H9 (cell line): Measurements from ENCODE around the gene TMX1. TPM values are rescaled to one million over a fixed set of nuclear protein-coding genes. Genes with fewer than 3 reads are reported as not detected.

Source experiments
- DNase-seq: peaks from one replicate; pipeline ENCODE4 v3.0.0-alpha.2; 2017
- H2AFZ ChIP-seq: one replicate; pipeline ENCODE4 v1.6.1; 2013; ENCODE audit warnings: mild to moderate bottlenecking, low read length, control low read depth, moderate library complexity
- H2AK5ac ChIP-seq: 2 replicates; pipeline ENCODE4 v1.6.1; 2013; ENCODE audit warnings: low read length, control low read depth, mixed read lengths; ENCODE audit not compliant: insufficient read length
- H2BK120ac ChIP-seq: one replicate; pipeline ENCODE4 v1.6.1; 2013; ENCODE audit warnings: low read depth, mild to moderate bottlenecking, low read length, control low read depth, inconsistent platforms; ENCODE audit not compliant: poor library complexity, severe bottlenecking
- H2BK12ac ChIP-seq: 2 replicates; pipeline ENCODE4 v1.6.1; 2013; ENCODE audit warnings: low read length, control low read depth, mixed read lengths, low read depth; ENCODE audit not compliant: insufficient read length
- H2BK15ac ChIP-seq: 2 replicates; pipeline ENCODE4 v1.6.1; 2013; ENCODE audit warnings: low read depth, low read length, control low read depth
- H2BK20ac ChIP-seq: one replicate; pipeline ENCODE4 v1.6.1; 2013; ENCODE audit warnings: low read depth, mild to moderate bottlenecking, low read length, control low read depth, inconsistent platforms; ENCODE audit not compliant: poor library complexity, severe bottlenecking
- H2BK5ac ChIP-seq: 2 replicates; pipeline ENCODE4 v1.6.1; 2013; ENCODE audit warnings: low read length, control low read depth, mixed read lengths; ENCODE audit not compliant: insufficient read length
- H3K14ac ChIP-seq: 2 replicates; pipeline ENCODE4 v1.6.1; 2013; ENCODE audit warnings: low read length, control low read depth; ENCODE audit not compliant: insufficient read depth
- H3K18ac ChIP-seq: 2 replicates; pipeline ENCODE4 v1.6.1; 2013; ENCODE audit warnings: low read depth, mild to moderate bottlenecking, mixed read lengths, low read length, control low read depth; ENCODE audit not compliant: insufficient read length
- H3K23ac ChIP-seq: 2 replicates; pipeline ENCODE4 v1.6.1; 2013; ENCODE audit warnings: low read length, control low read depth, mixed read lengths, low read depth; ENCODE audit not compliant: insufficient read length
- H3K23me2 ChIP-seq: 2 replicates; pipeline ENCODE4 v1.6.1; 2013; ENCODE audit warnings: low read depth, mild to moderate bottlenecking, mixed read lengths, low read length, control low read depth; ENCODE audit not compliant: insufficient read length, poor library complexity, severe bottlenecking
- H3K27ac ChIP-seq: 2 replicates; pipeline ENCODE4 v1.5.1; 2013; ENCODE audit warnings: low read length, control low read depth, mixed read lengths, low read depth; ENCODE audit not compliant: insufficient read length
- H3K27me3 ChIP-seq: 2 replicates; pipeline ENCODE4 v1.6.1; 2013; ENCODE audit warnings: low read length, control low read depth, inconsistent platforms; ENCODE audit not compliant: insufficient read depth
- H3K4ac ChIP-seq: 2 replicates; pipeline ENCODE4 v1.6.1; 2013; ENCODE audit warnings: low read depth, mild to moderate bottlenecking, control low read depth, inconsistent platforms, low read length, moderate library complexity
- H3K4me1 ChIP-seq: 2 replicates; pipeline ENCODE4 v1.6.1; 2013; ENCODE audit warnings: low read length, control low read depth, inconsistent platforms; ENCODE audit not compliant: insufficient read depth
- H3K4me2 ChIP-seq: 2 replicates; pipeline ENCODE4 v1.6.1; 2013; ENCODE audit warnings: low read length, control low read depth, mixed read lengths; ENCODE audit not compliant: insufficient read length, insufficient read depth
- H3K56ac ChIP-seq: 2 replicates; pipeline ENCODE4 v1.6.1; 2013; ENCODE audit warnings: low read depth, mild to moderate bottlenecking, mixed read lengths, low read length, control low read depth; ENCODE audit not compliant: insufficient read length
- H3K79me1 ChIP-seq: 2 replicates; pipeline ENCODE4 v1.6.1; 2013; ENCODE audit warnings: low read depth, mild to moderate bottlenecking, moderate library complexity, low read length, control low read depth, inconsistent platforms; ENCODE audit not compliant: insufficient read depth, poor library complexity, severe bottlenecking
- H3K79me2 ChIP-seq: 2 replicates; pipeline ENCODE4 v1.6.1; 2013; ENCODE audit warnings: low read length, control low read depth, inconsistent platforms; ENCODE audit not compliant: insufficient read depth
- H3K9ac ChIP-seq: 2 replicates; pipeline ENCODE4 v1.6.1; 2013; ENCODE audit warnings: low read length, control low read depth, mixed read lengths; ENCODE audit not compliant: insufficient read length; ENCODE audit errors: extremely low read depth
- H3K9me3 ChIP-seq: one replicate; pipeline ENCODE4 v1.6.1; 2013; ENCODE audit warnings: low read depth, low read length, inconsistent platforms; ENCODE audit not compliant: control insufficient read depth
- H3T11ph ChIP-seq: one replicate; pipeline ENCODE4 v1.6.1; 2013; ENCODE audit warnings: mild to moderate bottlenecking, low read length, control low read depth, inconsistent platforms
- H4K20me1 ChIP-seq: one replicate; pipeline ENCODE4 v1.6.1; 2013; ENCODE audit not compliant: control insufficient read depth, insufficient read length, insufficient read depth
- H4K5ac ChIP-seq: 2 replicates; pipeline ENCODE4 v1.6.1; 2013; ENCODE audit warnings: low read depth, mild to moderate bottlenecking, mixed read lengths, low read length, control low read depth; ENCODE audit not compliant: insufficient read length
- H4K8ac ChIP-seq: replicated peaks from 2 replicates; pipeline ENCODE4 v1.6.1; 2013; ENCODE audit warnings: low read length, control low read depth, mixed read lengths, low read depth; ENCODE audit not compliant: insufficient read length
- H4K91ac ChIP-seq: 2 replicates; pipeline ENCODE4 v1.6.1; 2013; ENCODE audit warnings: low read depth, mild to moderate bottlenecking, moderate library complexity, mixed read lengths, low read length, control low read depth; ENCODE audit not compliant: insufficient read length
- H3K27ac Mint-ChIP-seq, 3 experiments: 2 replicates in 2 of 3; 3 replicates in 1 of 3; pipeline ENCODE4 v1.8.0; 2020 to 2021; ENCODE audit warnings: mixed read lengths in 3 of 3, mild to moderate bottlenecking in 1 of 3, moderate library complexity in 1 of 3
- H3K27me3 Mint-ChIP-seq: 2 replicates; pipeline ENCODE4 v1.8.0; 2021; ENCODE audit warnings: low read depth, mild to moderate bottlenecking, moderate library complexity, mixed read lengths
- H3K36me3 Mint-ChIP-seq, 3 experiments: 2 replicates in 2 of 3; 3 replicates in 1 of 3; pipeline ENCODE4 v1.8.0; 2020 to 2021; ENCODE audit warnings: low read depth in 3 of 3, mixed read lengths in 3 of 3; ENCODE audit not compliant: insufficient read depth in 1 of 3
- H3K4me1 Mint-ChIP-seq, 2 experiments: 2 replicates each; pipeline ENCODE4 v1.8.0; 2020; ENCODE audit warnings: mixed read lengths in 2 of 2
- H3K4me3 Mint-ChIP-seq, 2 experiments: 2 replicates in 1 of 2; 3 replicates in 1 of 2; pipeline ENCODE4 v1.8.0; 2020 to 2021; ENCODE audit warnings: mild to moderate bottlenecking in 2 of 2, mixed read lengths in 2 of 2, moderate library complexity in 1 of 2
- H3K9me3 Mint-ChIP-seq, 2 experiments: 2 replicates in 1 of 2; 3 replicates in 1 of 2; pipeline ENCODE4 v1.8.0; 2020; ENCODE audit warnings: mild to moderate bottlenecking in 2 of 2, mixed read lengths in 2 of 2, moderate library complexity in 1 of 2
- CTCF ChIP-seq: fragments of 200-600 bp; sonication (generic); conservative IDR thresholded peaks from 3 replicates; pipeline ENCODE4 v1.8.0; 2021; ENCODE audit warnings: antibody characterized with exemption, mild to moderate bottlenecking
- WGBS: extraction: QIAGEN DNeasy Blood & Tissue Kit; methylation state at CpG from one replicate; pipeline ENCODE4 v1.1.7; 2013; ENCODE audit warnings: missing lambda C conversion rate, low lambda C conversion rate, mixed read lengths; ENCODE audit not compliant: insufficient read length; ENCODE audit errors: extremely low coverage; 5-methylcytosine and 5-hydroxymethylcytosine counted together
- total RNA-seq: library from RNA; stranded (reverse); gene quantifications from 2 replicates; pipeline ENCODE4 v1.2.1, GENCODE V29; 2021

TMX1 gene
- total RNA-seq, 1 experiment from 2014 or later, result 83.5 TPM

GRCh38 chr14:51297066-51297465, 57.0 kb downstream of the TMX1 start:
- H3K4me1 ChIP-seq, result no peaks in the 10 kb centered on the region
- Mint-ChIP-seq H3K27ac (peak overlapping the region in 1 of 3 experiments; percentile 16; a peak in 2 of 7 replicates), H3K4me1 (peaks cover 19 to 24% of the 10 kb centered on the region in 2 experiments), H3K27me3 (no peaks in the 10 kb centered on the region), H3K36me3 (no peaks in the 10 kb centered on the region), H3K4me3 (no peak overlapping the region), H3K9me3 (no peaks in the 10 kb centered on the region)
- no peak overlapping the region for H2BK120ac ChIP-seq
- no peak overlapping the region for H4K8ac ChIP-seq
- no peak overlapping the region for H4K5ac ChIP-seq
- H3K18ac ChIP-seq, result no peak overlapping the region
- H2AK5ac ChIP-seq, result no peak overlapping the region
- H2BK5ac ChIP-seq, result no peak overlapping the region
- H4K20me1 ChIP-seq, result no peaks in the 10 kb centered on the region
- no peak overlapping the region for H2BK15ac ChIP-seq
- H3K4me2 ChIP-seq, result no peak overlapping the region
- no peak overlapping the region for H3T11ph ChIP-seq
- no CpG with 5 or more reads among the region's 3 CpGs for WGBS
- H3K4ac ChIP-seq, result no peak overlapping the region
- 0 out of 2 replicates have a peak, but pooled peaks cover 2% of the 10 kb centered on the region for H3K79me2 ChIP-seq
- H3K9ac ChIP-seq, result no peak overlapping the region
- H2AFZ ChIP-seq, result no peak overlapping the region
- no peak for DNase-seq
- no peak overlapping the region for H3K56ac ChIP-seq
- H3K23ac ChIP-seq, result no peak overlapping the region
- H2BK12ac ChIP-seq, result no peak overlapping the region
- no peaks in the 10 kb centered on the region for H3K9me3 ChIP-seq
- no peak overlapping the region for H4K91ac ChIP-seq
- no peak overlapping the region for H3K27ac ChIP-seq
- H3K23me2 ChIP-seq, result no peaks in the 10 kb centered on the region
- no peaks in the 10 kb centered on the region for H3K27me3 ChIP-seq
- H2BK20ac ChIP-seq, result no peak overlapping the region
- TF ChIP-seq CTCF, result no peak
- no peaks in the 10 kb centered on the region for H3K79me1 ChIP-seq
- no peak overlapping the region for H3K14ac ChIP-seq
